ENCODE measurements around the gene RBM24.

Gene RBM24

GRCh38 chr6:17271628-17272027 is 9.5 kb upstream of the RBM24 start:
- Histone ChIP-seq H3K27me3 (ENCODE audit: insufficient read depth, poor library complexity, severe bottlenecking) (no peaks in the 10 kb centered on the region), H3K27ac (replicated peaks) (no peak overlapping the region), H3K4me3 (replicated peaks; ENCODE audit: insufficient read depth, low read length) (no peak overlapping the region)
- TF ChIP-seq SPI1 (IDR thresholded peaks at IDR 0.05; ENCODE audit: borderline replicate concordance, low read depth) = no peak
- DNase-seq (ENCODE audit: low read depth in 1 of 2, low spot score in 1 of 2) = no peak

DNA sequence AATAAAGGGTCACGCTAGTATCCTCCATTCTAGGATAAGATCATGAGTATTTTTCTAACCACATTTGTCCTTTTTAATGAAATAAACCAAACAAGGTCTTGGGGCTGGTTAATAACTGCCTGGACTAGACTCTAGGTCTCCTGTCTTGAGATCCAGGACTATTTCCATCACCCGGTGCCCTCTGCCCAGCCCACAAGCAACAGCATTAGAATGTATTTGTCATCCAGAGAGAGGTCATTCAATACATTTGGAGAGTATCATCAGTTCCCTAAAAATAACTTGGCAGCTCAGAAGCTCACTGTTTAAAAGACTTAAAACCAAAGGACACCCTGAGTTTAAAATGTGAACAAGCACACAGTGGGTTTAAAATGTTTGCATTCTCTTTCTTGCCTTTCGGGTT is 4.4 kb upstream of the RBM24 start:
- DNase-seq (ENCODE audit: low read depth in 1 of 2, low spot score in 1 of 2) = no peak
- TF ChIP-seq, protein P1, sequence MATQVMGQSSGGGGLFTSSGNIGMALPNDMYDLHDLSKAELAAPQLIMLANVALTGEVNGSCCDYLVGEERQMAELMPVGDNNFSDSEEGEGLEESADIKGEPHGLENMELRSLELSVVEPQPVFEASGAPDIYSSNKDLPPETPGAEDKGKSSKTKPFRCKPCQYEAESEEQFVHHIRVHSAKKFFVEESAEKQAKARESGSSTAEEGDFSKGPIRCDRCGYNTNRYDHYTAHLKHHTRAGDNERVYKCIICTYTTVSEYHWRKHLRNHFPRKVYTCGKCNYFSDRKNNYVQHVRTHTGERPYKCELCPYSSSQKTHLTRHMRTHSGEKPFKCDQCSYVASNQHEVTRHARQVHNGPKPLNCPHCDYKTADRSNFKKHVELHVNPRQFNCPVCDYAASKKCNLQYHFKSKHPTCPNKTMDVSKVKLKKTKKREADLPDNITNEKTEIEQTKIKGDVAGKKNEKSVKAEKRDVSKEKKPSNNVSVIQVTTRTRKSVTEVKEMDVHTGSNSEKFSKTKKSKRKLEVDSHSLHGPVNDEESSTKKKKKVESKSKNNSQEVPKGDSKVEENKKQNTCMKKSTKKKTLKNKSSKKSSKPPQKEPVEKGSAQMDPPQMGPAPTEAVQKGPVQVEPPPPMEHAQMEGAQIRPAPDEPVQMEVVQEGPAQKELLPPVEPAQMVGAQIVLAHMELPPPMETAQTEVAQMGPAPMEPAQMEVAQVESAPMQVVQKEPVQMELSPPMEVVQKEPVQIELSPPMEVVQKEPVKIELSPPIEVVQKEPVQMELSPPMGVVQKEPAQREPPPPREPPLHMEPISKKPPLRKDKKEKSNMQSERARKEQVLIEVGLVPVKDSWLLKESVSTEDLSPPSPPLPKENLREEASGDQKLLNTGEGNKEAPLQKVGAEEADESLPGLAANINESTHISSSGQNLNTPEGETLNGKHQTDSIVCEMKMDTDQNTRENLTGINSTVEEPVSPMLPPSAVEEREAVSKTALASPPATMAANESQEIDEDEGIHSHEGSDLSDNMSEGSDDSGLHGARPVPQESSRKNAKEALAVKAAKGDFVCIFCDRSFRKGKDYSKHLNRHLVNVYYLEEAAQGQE (IDR thresholded peaks at IDR 0.05; ENCODE audit: insufficient replicate concordance, low read depth) = no peak
- TF ChIP-seq SPI1 (IDR thresholded peaks at IDR 0.05; ENCODE audit: borderline replicate concordance, low read depth) (no peak), GABPA (IDR thresholded peaks at IDR 0.05; ENCODE audit: low read depth) (no peak), POLR2AphosphoS5 (IDR thresholded peaks at IDR 0.05; ENCODE audit: low read depth) (no peak), CTCF (IDR thresholded peaks at IDR 0.05; ENCODE audit: insufficient read depth, low read length) (no peak)
- peaks cover 16% of the 10 kb centered on the region for H3K27me3 ChIP-seq (ENCODE audit: insufficient read depth, poor library complexity, severe bottlenecking)
- H3K4me3 ChIP-seq (replicated peaks; ENCODE audit: insufficient read depth, low read length) = no peak overlapping the region
- H3K27ac ChIP-seq (replicated peaks) = no peak overlapping the region

DNA sequence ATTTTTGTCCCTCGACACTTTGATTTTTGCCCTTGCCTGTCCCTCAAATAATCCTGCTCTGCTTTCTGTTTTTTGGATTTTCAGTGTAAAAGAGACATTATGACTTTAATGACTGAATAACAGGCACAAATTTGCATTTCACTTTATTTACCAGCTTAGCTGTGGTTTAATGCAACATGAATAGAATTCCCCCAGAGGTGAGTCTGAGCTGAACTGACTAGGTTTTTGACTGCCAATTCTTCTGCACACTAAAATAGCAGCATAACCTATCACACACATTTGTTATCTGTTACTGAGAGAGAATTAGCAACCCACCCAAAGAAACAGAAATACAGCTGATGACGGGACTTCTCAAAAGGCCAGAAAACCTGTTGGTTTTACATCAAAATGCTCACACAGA is 3.9 kb upstream of the RBM24 start:
- Histone ChIP-seq H3K4me3 (replicated peaks; ENCODE audit: insufficient read depth, low read length) (no peak overlapping the region), H3K27me3 (ENCODE audit: insufficient read depth, poor library complexity, severe bottlenecking) (peaks cover 21% of the 10 kb centered on the region), H3K27ac (replicated peaks) (no peak overlapping the region)
- TF ChIP-seq, protein P1 (IDR thresholded peaks at IDR 0.05; ENCODE audit: insufficient replicate concordance, low read depth) = no peak
- TF ChIP-seq POLR2AphosphoS5 (IDR thresholded peaks at IDR 0.05; ENCODE audit: low read depth) (no peak), GABPA (IDR thresholded peaks at IDR 0.05; ENCODE audit: low read depth) (no peak), SPI1 (IDR thresholded peaks at IDR 0.05; ENCODE audit: borderline replicate concordance, low read depth) (no peak), CTCF (IDR thresholded peaks at IDR 0.05; ENCODE audit: insufficient read depth, low read length) (no peak)
- DNase-seq (ENCODE audit: low read depth in 1 of 2, low spot score in 1 of 2) = no peak

GRCh38 chr6:17278289-17279063 is 2.7 kb upstream of the RBM24 start:
- TF ChIP-seq SPI1 (IDR thresholded peaks at IDR 0.05; ENCODE audit: borderline replicate concordance, low read depth) (no peak), POLR2AphosphoS5 (IDR thresholded peaks at IDR 0.05; ENCODE audit: low read depth) (no peak), GABPA (IDR thresholded peaks at IDR 0.05; ENCODE audit: low read depth) (no peak), CTCF (IDR thresholded peaks at IDR 0.05; ENCODE audit: insufficient read depth, low read length) (no peak)
- TF ChIP-seq, protein P1 (IDR thresholded peaks at IDR 0.05; ENCODE audit: insufficient replicate concordance, low read depth) = no peak
- Histone ChIP-seq H3K27me3 (ENCODE audit: insufficient read depth, poor library complexity, severe bottlenecking) (peaks cover 22% of the 10 kb centered on the region), H3K27ac (replicated peaks) (no peak overlapping the region), H3K4me3 (replicated peaks; ENCODE audit: insufficient read depth, low read length) (no peak overlapping the region)
- DNase-seq (ENCODE audit: low read depth in 1 of 2, low spot score in 1 of 2) = no peak

Data from HL-60 (cell line).